Left renal pelvis (tissue), 4 donors: ENCODE data around the gene TP53I11. TPM values are rescaled to one million over a fixed set of nuclear protein-coding genes. Genes with fewer than 3 reads are reported as not detected.

Source experiments
- DNase-seq, 4 donors: peaks; one replicate each; pipeline ENCODE4 v3.0.0-alpha.2; 2013; ENCODE audit warnings: low read depth in 4 of 4, low spot score in 3 of 4
- polyA plus RNA-seq, 4 donors: library from polyadenylated mRNA; unstranded; fragments of 120-200 nt; gene quantifications; one replicate each; pipeline ENCODE4 v1.2.1, GENCODE V29; 2013; ENCODE audit not compliant: insufficient read length in 4 of 4

TP53I11 gene
- polyA plus RNA-seq: 10 to 100 TPM; 59.1 to 79.2 (median 63.5) TPM

DNA sequence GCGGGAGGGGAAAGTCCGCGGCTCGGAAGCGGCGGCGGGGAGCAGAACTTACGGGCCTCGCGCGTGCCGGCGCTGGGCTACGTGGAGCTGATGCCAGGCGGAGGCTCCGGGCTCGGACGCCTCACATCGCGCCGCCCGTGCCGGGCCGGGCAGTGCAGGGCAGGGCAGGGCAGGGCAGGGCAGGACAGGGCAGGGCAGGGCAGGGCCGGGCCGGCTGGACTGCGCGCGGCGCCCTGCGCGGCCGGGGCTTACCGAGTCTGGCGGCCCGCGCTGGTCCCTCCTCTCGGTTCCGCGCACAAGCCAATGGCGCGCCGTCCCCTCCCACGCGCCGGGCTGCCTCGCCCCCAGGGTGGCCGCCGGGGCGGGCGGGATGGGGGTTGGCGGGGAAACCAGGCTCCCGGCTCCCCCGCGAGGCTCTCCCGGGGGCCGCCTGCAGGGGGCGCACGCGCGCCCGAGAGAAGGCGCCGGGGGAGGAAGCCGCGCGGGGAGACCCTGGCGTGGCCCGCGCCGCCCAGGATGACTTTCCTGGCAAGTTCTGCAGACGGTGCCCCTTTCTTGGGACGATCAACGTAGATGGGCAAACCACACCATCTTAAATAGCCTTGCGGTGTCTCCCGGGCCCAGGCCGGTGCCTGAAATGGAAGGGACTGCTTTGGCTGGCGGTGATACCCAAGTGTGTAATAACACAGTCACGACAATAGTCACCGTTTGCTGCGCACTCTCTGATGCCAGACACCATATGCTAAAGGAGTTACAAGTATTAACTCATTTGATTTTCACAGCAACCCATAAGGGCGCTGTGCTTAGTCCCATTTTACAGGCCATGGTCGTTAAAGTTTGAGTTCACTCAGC lies at the start of gene TP53I11:
TSS of gene TP53I11 (minus strand) at position 259 of the 852 bp plus-strand sequence. CDS start 12,548 bp downstream, outside the sequence.
- no peak for DNase-seq

- DNase-seq: no peak
These were observed 48.4 kb upstream of the TP53I11 start for GRCh38 chr11:44999068-44999467.

- DNase-seq: no peak
These were observed 47.4 kb upstream of the TP53I11 start for GRCh38 chr11:44998051-44998450.

DNA sequence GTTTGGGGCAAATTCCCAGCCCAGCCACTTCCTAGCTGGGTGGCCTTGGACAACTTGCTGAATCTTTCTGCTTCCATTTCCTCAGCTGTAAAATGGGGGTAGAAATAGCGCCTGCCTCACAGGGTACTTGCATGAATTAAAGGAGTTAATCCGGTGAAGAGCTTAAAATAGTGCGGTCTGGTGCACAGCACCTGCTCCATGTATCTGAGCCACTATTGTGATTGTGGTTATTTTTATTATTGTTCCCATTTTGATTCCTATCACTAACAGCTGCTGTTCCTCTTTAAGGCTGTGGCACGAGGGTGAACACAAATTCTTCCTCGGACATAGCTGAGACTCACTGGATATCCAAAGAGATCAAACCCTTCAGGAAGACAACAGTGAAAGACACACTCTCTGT lies 46.9 kb upstream of the TP53I11 start:
- DNase-seq: no peak

DNA sequence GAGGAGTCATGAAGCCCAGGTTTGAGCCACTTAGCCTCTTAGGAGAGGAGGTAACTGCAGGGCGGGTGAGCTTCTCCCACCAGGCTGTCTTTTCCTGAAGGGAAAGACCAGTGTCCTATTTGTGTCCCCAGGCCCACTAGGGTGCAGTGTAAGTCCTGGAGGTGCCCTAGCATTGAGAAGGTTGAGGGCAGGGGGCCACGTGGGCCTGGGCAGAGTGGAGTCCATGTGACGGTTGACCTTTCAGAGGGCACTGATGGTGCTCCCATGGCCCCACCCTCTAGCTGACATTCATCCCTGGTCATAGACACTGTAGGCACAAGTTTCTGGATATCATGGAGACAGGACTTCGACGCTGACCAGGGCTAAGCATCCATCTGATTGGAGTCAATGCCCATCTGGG lies 44.1 kb upstream of the TP53I11 start:
- no peak for DNase-seq

DNA sequence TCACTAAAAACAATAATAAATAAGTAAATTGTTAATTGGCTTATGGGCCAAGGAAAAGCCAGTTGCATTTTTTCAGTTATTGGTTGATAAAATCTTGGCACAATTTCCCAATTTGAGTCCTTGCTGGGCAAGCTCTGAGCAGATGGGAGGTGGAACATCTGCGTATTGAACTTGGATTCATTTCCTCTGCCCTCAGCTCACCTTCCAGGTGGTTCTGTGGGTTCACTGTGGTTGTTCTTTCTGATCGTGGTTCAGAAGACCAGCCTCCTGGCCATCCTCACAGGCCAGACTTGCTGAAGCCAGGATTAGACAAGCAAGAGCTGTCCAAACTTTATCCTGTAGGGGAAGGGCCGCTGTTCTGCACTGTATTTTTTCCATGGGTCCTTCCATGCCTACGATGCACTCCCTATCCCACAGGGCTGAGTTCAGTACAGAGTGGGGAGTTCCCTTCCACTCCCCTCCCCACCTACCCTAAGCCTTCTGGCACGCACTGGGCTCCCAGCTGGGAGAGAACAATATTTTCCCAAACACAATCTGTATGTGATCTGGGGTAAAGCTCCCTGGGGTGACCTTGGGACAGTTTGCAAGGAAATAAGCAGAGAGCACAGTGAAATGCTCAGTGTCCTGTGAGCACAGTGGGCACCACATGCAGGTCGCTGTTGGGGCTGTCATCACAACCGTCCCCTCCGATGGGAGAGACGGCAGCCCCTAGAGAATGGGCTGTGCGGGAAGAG lies 43.5 kb upstream of the TP53I11 start:
- DNase-seq: no peak

DNA sequence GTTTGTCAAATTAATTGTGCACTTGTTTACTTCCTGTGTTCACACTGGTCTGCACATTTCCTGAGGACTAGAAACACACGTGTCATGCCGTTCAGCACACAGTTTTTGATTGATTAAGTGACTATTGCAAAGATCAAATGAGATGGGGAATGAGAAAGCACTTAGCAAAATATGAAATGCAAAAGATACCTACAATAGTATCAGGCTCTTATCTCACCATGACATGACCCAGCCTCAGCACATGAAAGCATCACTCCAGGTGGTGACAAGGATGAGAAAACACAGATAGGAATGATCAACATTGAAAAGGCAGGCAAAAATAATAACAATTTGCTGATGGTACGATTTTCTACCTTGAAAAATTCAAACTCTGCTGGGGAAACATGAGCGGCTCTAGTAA lies 42.1 kb upstream of the TP53I11 start:
- DNase-seq: no peak

GRCh38 chr11:44992181-44992582 lies 41.5 kb upstream of the TP53I11 start:
- DNase-seq: no peak

GRCh38 chr11:44990665-44991064 lies 40.0 kb upstream of the TP53I11 start:
- no peak for DNase-seq

GRCh38 chr11:44989831-44990566 lies 39.3 kb upstream of the TP53I11 start:
- DNase-seq: no peak

DNA sequence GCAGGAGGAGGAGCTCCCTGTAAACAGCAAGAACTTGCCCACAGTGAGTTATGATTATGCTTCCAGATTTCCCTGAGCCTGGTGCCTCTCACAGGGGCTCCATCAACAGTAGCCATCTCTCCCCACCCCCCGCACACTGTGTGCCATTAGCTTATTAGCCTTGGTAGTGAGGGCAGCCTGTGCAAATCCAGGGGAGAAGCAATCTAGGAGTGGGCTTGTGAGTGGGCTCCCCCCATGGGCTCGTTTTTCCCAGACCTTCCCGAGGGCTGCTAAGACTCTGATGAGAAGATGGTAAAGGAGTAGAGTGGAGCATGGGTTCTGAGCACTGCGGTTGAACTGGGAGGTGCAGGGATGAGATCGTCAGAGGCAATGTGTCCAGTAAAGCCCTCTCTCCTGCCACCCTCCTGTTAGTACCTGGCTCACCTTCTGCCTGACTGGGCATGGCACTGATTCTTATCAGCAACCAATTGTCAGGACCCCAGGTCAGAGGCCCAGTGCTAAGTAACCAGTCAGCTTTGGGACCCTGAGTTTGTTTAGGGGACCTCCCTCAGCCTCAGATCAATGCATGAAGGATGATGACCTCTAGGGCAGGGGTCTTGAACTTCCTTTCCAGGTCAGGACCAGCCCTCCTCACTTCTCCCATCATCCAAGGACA lies 38.4 kb upstream of the TP53I11 start:
- no peak for DNase-seq

DNA sequence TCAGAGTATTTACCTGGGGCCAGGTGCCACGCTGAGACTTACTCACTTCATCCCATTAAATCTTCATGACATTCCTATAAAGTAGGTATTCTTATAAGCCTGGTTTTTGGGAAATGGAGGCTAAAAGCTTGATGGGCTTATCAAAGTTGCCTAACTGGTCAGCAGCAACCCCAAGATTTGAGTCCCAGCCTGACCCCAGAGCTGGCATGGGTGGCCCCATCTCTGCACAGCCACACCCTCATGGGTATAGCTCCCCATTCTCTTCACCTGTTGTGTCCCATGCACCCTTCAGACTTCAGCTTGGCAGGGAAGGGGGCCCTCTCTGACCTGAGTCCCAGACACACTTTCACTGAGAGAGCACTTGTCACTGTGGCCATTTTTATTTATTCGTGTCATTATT lies 37.4 kb upstream of the TP53I11 start:
- no peak for DNase-seq

GRCh38 chr11:44987506-44987905 lies 36.8 kb upstream of the TP53I11 start:
- DNase-seq: no peak

DNA sequence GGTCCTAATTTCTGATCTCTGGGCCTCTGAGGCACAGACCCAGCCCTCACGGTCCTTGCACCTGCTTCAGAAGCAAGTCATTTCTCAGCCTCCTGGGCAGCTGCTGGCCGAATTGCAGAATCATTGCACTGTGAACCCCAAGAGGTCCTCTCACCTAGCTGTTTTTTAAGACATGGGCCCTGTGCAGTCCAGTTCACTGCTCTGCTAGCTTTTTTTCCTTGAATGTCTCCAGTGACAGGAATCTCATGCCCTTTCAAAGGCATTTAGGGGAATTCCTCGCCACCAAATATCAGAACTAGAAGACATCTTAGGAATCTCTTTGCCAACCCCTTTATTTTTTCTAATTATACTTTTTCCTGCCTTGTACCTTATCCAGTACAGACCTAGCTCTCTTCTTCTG lies 35.6 kb upstream of the TP53I11 start:
- no peak for DNase-seq

GRCh38 chr11:44985721-44986120 lies 35.0 kb upstream of the TP53I11 start:
- DNase-seq: no peak

GRCh38 chr11:44983786-44984185 lies 33.1 kb upstream of the TP53I11 start:
- DNase-seq: no peak

DNA sequence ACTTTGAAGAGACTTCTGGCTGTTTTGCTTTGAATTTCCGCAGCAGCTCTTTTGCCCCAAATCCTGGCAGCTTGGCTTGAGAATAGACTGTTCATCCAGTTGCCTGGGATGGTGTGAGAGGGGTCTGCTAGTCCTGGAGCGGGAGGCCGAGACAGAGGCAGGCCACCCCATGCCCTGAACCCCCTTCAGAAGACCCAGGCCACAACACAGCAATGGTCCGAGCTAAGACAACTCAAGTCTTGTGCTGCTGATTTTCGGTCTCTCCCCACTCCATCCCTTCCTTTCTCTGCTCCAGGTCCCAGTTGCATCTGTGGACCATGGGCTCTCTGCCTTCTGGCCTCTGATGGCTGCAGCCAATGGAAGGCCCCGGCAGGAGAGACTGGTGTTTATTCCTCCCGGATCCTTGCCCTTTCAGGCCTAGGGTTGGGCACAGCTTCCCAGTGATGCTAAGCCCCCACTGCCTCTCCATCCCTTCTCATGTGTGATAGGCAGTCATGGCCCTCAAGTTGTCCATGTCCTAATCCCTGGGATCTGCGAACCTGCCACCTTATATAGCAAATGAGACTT lies 31.9 kb upstream of the TP53I11 start:
- DNase-seq: no peak

DNA sequence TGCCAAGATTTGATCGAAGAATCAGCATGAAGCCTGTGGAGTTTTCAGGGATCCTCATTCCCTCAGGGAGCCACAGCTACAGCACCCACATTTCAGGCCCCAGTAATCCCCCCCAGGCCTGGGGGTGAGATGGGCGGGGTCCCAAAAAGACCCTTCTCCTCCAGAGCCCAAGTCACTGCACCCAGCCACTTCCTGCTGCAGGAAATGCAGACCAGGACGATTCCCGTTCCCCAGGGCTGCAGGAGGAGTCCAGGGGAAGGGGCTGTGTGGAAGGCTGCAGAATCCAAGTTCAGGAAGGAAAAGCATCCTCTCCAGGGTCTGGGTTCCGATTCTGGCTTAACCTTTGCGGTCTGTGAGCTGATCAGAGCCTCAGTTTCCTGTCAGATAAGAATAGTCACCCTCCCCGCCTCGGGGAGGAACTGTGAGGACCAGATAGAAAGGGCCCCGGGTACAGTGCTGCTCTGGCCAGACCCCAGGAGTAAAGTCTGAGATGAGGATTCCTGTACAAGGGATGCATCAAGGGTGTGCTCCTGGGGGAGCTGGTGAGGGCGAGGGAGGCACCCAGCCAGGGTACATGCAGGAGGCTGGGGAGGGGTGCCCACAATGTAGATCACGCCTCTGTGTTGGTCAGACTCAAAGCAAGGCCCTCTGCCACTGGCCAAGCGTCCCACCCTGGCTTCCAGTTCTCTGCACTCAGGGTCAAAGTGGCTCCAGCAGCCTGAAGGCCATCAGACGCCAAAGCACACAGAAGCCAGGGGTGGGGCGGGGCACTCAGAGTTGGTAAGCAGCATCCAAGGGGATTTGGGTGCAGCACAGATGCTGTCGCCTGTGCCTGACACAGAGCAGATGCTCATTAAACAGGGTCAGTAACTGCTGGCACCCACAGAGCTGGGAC lies 30.1 kb upstream of the TP53I11 start:
- no peak for DNase-seq
